ENCODE measurements around the gene PTPRT.

Gene PTPRT

GRCh38 chr20:42281801-42282200 lies 907.9 kb downstream of the PTPRT start:
- no peak for TF ChIP-seq ZNF274 (IDR thresholded peaks at IDR 0.05; ENCODE audit: low read depth, low read length)
- no peak overlapping the region for H3K4me3 ChIP-seq (ENCODE audit: low read length)

GRCh38 chr20:42276718-42277602 lies 912.7 kb downstream of the PTPRT start:
- H3K4me3 ChIP-seq (ENCODE audit: low read length), result no peak overlapping the region
- TF ChIP-seq ZNF274 (IDR thresholded peaks at IDR 0.05; ENCODE audit: low read depth, low read length), result no peak

GRCh38 chr20:42274986-42275385 lies 914.7 kb downstream of the PTPRT start:
- TF ChIP-seq ZNF274 (IDR thresholded peaks at IDR 0.05; ENCODE audit: low read depth, low read length), result no peak
- H3K4me3 ChIP-seq (ENCODE audit: low read length), result no peak overlapping the region

GRCh38 chr20:42272516-42272915 lies 917.2 kb downstream of the PTPRT start:
- H3K4me3 ChIP-seq (ENCODE audit: low read length), result no peak overlapping the region
- no peak for TF ChIP-seq ZNF274 (IDR thresholded peaks at IDR 0.05; ENCODE audit: low read depth, low read length)

- TF ChIP-seq ZNF274 (IDR thresholded peaks at IDR 0.05; ENCODE audit: low read depth, low read length), result no peak
- no peak overlapping the region for H3K4me3 ChIP-seq (ENCODE audit: low read length)
These were observed 919.2 kb downstream of the PTPRT start for GRCh38 chr20:42270539-42270938.

GRCh38 chr20:42267793-42268384 lies 921.8 kb downstream of the PTPRT start:
- no peak for TF ChIP-seq ZNF274 (IDR thresholded peaks at IDR 0.05; ENCODE audit: low read depth, low read length)
- H3K4me3 ChIP-seq (ENCODE audit: low read length), result no peak overlapping the region

GRCh38 chr20:42261766-42262270 lies 927.9 kb downstream of the PTPRT start:
- no peak overlapping the region for H3K4me3 ChIP-seq (ENCODE audit: low read length)
- no peak for TF ChIP-seq ZNF274 (IDR thresholded peaks at IDR 0.05; ENCODE audit: low read depth, low read length)

- H3K4me3 ChIP-seq (ENCODE audit: low read length), result no peak overlapping the region
- TF ChIP-seq ZNF274 (IDR thresholded peaks at IDR 0.05; ENCODE audit: low read depth, low read length), result no peak
These were observed 929.5 kb downstream of the PTPRT start for GRCh38 chr20:42260184-42260583.

- H3K4me3 ChIP-seq (ENCODE audit: low read length), result no peak overlapping the region
- no peak for TF ChIP-seq ZNF274 (IDR thresholded peaks at IDR 0.05; ENCODE audit: low read depth, low read length)
These were observed 930.3 kb downstream of the PTPRT start for GRCh38 chr20:42259389-42259788.

GRCh38 chr20:42258564-42259302 lies 931.0 kb downstream of the PTPRT start:
- no peak overlapping the region for H3K4me3 ChIP-seq (ENCODE audit: low read length)
- TF ChIP-seq ZNF274 (IDR thresholded peaks at IDR 0.05; ENCODE audit: low read depth, low read length), result no peak

- H3K4me3 ChIP-seq (ENCODE audit: low read length), result no peak overlapping the region
- no peak for TF ChIP-seq ZNF274 (IDR thresholded peaks at IDR 0.05; ENCODE audit: low read depth, low read length)
These were observed 933.9 kb downstream of the PTPRT start for GRCh38 chr20:42255821-42256220.

GRCh38 chr20:42254673-42255072 lies 935.0 kb downstream of the PTPRT start:
- TF ChIP-seq ZNF274 (IDR thresholded peaks at IDR 0.05; ENCODE audit: low read depth, low read length), result no peak

GRCh38 chr20:42252116-42252515 lies 937.6 kb downstream of the PTPRT start:
- no peak overlapping the region for H3K4me3 ChIP-seq (ENCODE audit: low read length)
- TF ChIP-seq ZNF274 (IDR thresholded peaks at IDR 0.05; ENCODE audit: low read depth, low read length), result no peak

More at GRCh38 chr20:42254673-42255072, 935.0 kb downstream of the PTPRT start:
- no peak overlapping the region for H3K4me3 ChIP-seq (ENCODE audit: low read length)

- no peak overlapping the region for H3K4me3 ChIP-seq (ENCODE audit: low read length)
- TF ChIP-seq ZNF274 (IDR thresholded peaks at IDR 0.05; ENCODE audit: low read depth, low read length), result no peak
These were observed 970.9 kb downstream of the PTPRT start for GRCh38 chr20:42218621-42219374.
